HCT116 (cell line): ENCODE measurements around the gene LAMTOR5. TPM values are rescaled to one million over a fixed set of nuclear protein-coding genes. Genes with fewer than 3 reads are reported as not detected.

Experiments used
- ATAC-seq: fragments of 200-7000 bp; cut with Tn5 transposase; 2 replicates; pipeline ENCODE4 v1.9.1; 2020; ENCODE audit warnings: mild to moderate bottlenecking, moderate library complexity
- BruUV-seq: library from RNA; stranded (reverse); fragments of 400-500 nt; replicated peaks from 2 replicates; lab custom pipeline; 2021; lab: Mats Ljungman, UMichigan
- CTCF ChIA-PET: fragments of 300-600 bp; sonication (Branson Sonifier 250); formaldehyde crosslinking; loops from one replicate; lab custom pipeline; 2021; ENCODE audit warnings: antibody characterized with exemption; lab: Charles Lee
- POLR2A ChIA-PET: fragments of 300-600, 350-600 bp; sonication (Branson Sonifier 250); formaldehyde crosslinking; loops from one replicate; lab custom pipeline; 2021; ENCODE audit warnings: antibody characterized with exemption; lab: Charles Lee
- RAD21 ChIA-PET, 2 experiments: fragments of 300-600 bp; sonication (Branson Sonifier 250); formaldehyde crosslinking; loops; one replicate each; lab custom pipeline; 2023; ENCODE audit warnings: low total read pairs in 2 of 2; ENCODE audit not compliant: uncharacterized antibody in 2 of 2, unreplicated experiment in 2 of 2, low non-redundant PET in 1 of 2; lab: Charles Lee
- DNase-seq: peaks from one replicate; pipeline ENCODE4 v3.0.0-alpha.2; 2010; ENCODE audit warnings: low read depth, low spot score
- H2AFZ ChIP-seq: fragments of 200-600 bp; shearing (Covaris generic), sonication (generic); 2 replicates; pipeline ENCODE4 v1.6.1; 2017; ENCODE audit warnings: low read depth, mixed run types, mixed read lengths, antibody characterized with exemption, low read length; ENCODE audit not compliant: poor library complexity, severe bottlenecking
- H3K27ac ChIP-seq: 2 replicates; pipeline ENCODE4 v1.5.1; 2012; ENCODE audit warnings: low read depth, low read length
- H3K27me3 ChIP-seq: fragments of 200-600 bp; sonication (generic); 2 replicates; pipeline ENCODE4 v1.6.1; 2016; ENCODE audit warnings: mixed run types, low read length, mixed read lengths; ENCODE audit not compliant: insufficient read depth
- H3K36me3 ChIP-seq, 2 experiments: fragments of 200-500 bp in 1 of 2; fragments of 200-600 bp in 1 of 2; sonication (Bioruptor generic) in 1 of 2; sonication (generic) in 1 of 2; 2 replicates each; pipeline versions ENCODE4 v1.5.1 to v1.6.1; 2014 to 2016; ENCODE audit warnings: low read length in 2 of 2, inconsistent platforms in 1 of 2, mixed read lengths in 1 of 2, mixed run types in 1 of 2; ENCODE audit not compliant: insufficient read depth in 2 of 2, control insufficient read depth in 1 of 2
- H3K4me1 ChIP-seq, 2 experiments: fragments of 200-600 bp in 1 of 2; sonication (generic) in 1 of 2; 2 replicates each; pipeline versions ENCODE4 v1.5.1 to v1.6.1; 2012 to 2017; ENCODE audit warnings: low read length in 2 of 2, inconsistent platforms in 1 of 2, mild to moderate bottlenecking in 1 of 2, mixed read lengths in 1 of 2, mixed run types in 1 of 2, moderate library complexity in 1 of 2; ENCODE audit not compliant: insufficient read depth in 2 of 2, control insufficient read depth in 1 of 2
- H3K4me2 ChIP-seq: fragments of 200-600 bp; sonication (generic); 2 replicates; pipeline ENCODE4 v1.6.1; 2017; ENCODE audit warnings: mixed run types, low read length, mixed read lengths
- H3K4me3 ChIP-seq, 2 experiments: fragments of 200-600 bp in 1 of 2; sonication (generic) in 1 of 2; replicated peaks in 1 of 2; 2 replicates each; pipeline ENCODE4 v1.5.1; 2011 to 2016; ENCODE audit warnings: low read length in 2 of 2, control low read depth in 1 of 2, low read depth in 1 of 2, mild to moderate bottlenecking in 1 of 2, mixed read lengths in 1 of 2, mixed run types in 1 of 2
- H3K79me2 ChIP-seq: fragments of 200-600 bp; sonication (generic); 2 replicates; pipeline ENCODE4 v1.6.1; 2017; ENCODE audit warnings: mild to moderate bottlenecking, mixed run types, low read length, moderate library complexity, mixed read lengths; ENCODE audit not compliant: insufficient read depth
- H3K9ac ChIP-seq: fragments of 200-600 bp; sonication (generic); 2 replicates; pipeline ENCODE4 v1.6.1; 2016; ENCODE audit warnings: low read length, mixed read lengths
- H3K9me2 ChIP-seq: fragments of 200-600 bp; sonication (generic), shearing (Covaris generic); 2 replicates; pipeline ENCODE4 v1.6.1; 2017; ENCODE audit warnings: mixed run types, mild to moderate bottlenecking, moderate library complexity; ENCODE audit not compliant: insufficient read depth
- H3K9me3 ChIP-seq, 2 experiments: fragments of 200-500 bp in 1 of 2; fragments of 200-600 bp in 1 of 2; sonication (Bioruptor generic) in 1 of 2; sonication (generic) in 1 of 2; 2 replicates each; pipeline ENCODE4 v1.6.1; 2014 to 2017; ENCODE audit warnings: low read length in 2 of 2, mixed read lengths in 2 of 2, inconsistent platforms in 1 of 2, low read depth in 1 of 2, mild to moderate bottlenecking in 1 of 2, mixed run types in 1 of 2, moderate library complexity in 1 of 2; ENCODE audit not compliant: control insufficient read depth in 1 of 2, insufficient read depth in 1 of 2
- H4K20me1 ChIP-seq: fragments of 200-600 bp; sonication (generic), shearing (Covaris generic); 2 replicates; pipeline ENCODE4 v1.6.1; 2017; ENCODE audit warnings: mixed run types, mild to moderate bottlenecking, moderate library complexity; ENCODE audit not compliant: insufficient read depth
- ATF3 ChIP-seq: IDR thresholded peaks from 2 replicates; pipeline ENCODE4 v1.6.1; 2012
- CTCF ChIP-seq, 3 experiments: fragments of 200-600 bp in 1 of 3; sonication (generic) in 1 of 3; IDR thresholded peaks in 2 of 3; conservative IDR thresholded peaks in 1 of 3; 2 replicates each; pipeline ENCODE4 v1.5.1; 2012 to 2017; ENCODE audit warnings: low read depth in 2 of 3, low read length in 2 of 3, antibody characterized with exemption in 1 of 3, borderline replicate concordance in 1 of 3, control low read depth in 1 of 3, mild to moderate bottlenecking in 1 of 3, mixed read lengths in 1 of 3, mixed run types in 1 of 3, moderate library complexity in 1 of 3; ENCODE audit not compliant: insufficient read depth in 1 of 3
- EGR1 ChIP-seq: IDR thresholded peaks from 2 replicates; pipeline ENCODE4 v1.6.1; 2012; ENCODE audit warnings: low read depth
- ELF1 ChIP-seq: IDR thresholded peaks from 2 replicates; pipeline ENCODE4 v1.6.1; 2012; ENCODE audit warnings: low read depth, borderline replicate concordance
- FOSL1 ChIP-seq: IDR thresholded peaks from 2 replicates; pipeline ENCODE4 v1.6.1; 2012; ENCODE audit warnings: low read depth
- POLR2A ChIP-seq: IDR thresholded peaks from 2 replicates; pipeline ENCODE4 v1.7.0; 2011; ENCODE audit warnings: borderline replicate concordance; ENCODE audit not compliant: insufficient read depth, insufficient read length; ENCODE audit errors: extremely low read depth
- SIN3A ChIP-seq: IDR thresholded peaks from 2 replicates; pipeline ENCODE4 v1.6.1; 2012; ENCODE audit warnings: low read depth
- SRF ChIP-seq: IDR thresholded peaks from 2 replicates; pipeline ENCODE4 v1.6.1; 2012; ENCODE audit warnings: low read depth
- TCF7L2 ChIP-seq: IDR thresholded peaks from 2 replicates; pipeline ENCODE4 v1.7.0; 2011; ENCODE audit warnings: borderline replicate concordance, inconsistent platforms; ENCODE audit not compliant: insufficient read depth, insufficient read length; ENCODE audit errors: extremely low read depth
- ZBTB33 ChIP-seq: IDR thresholded peaks from 2 replicates; pipeline ENCODE4 v1.6.1; 2011; ENCODE audit warnings: mild to moderate bottlenecking, low read length, moderate library complexity; ENCODE audit not compliant: insufficient replicate concordance; ENCODE audit errors: extremely low read depth
- ZNF274 ChIP-seq: fragments of 200-500 bp; sonication (Bioruptor generic); IDR thresholded peaks from 2 replicates; pipeline ENCODE4 v1.6.1; 2014; ENCODE audit warnings: mild to moderate bottlenecking, low read depth, low read length, inconsistent platforms
- intact Hi-C: fragments of 100-400 bp; cut with micrococcal nuclease; formaldehyde crosslinking; loops from 2 replicates; pipeline ENCODE4 v1.10.0; 2022
- total RNA-seq: library from RNA; stranded (reverse); gene quantifications from one replicate; pipeline ENCODE4 v1.2.1, GENCODE V29; 2021; ENCODE audit not compliant: unreplicated experiment
- TF ChIP-seq, protein P1 (sequence below): IDR thresholded peaks from 2 replicates; pipeline ENCODE4 v1.6.1; 2012

LAMTOR5 gene
- total RNA-seq, 1 experiment from 2014 or later: 137 TPM

DNA sequence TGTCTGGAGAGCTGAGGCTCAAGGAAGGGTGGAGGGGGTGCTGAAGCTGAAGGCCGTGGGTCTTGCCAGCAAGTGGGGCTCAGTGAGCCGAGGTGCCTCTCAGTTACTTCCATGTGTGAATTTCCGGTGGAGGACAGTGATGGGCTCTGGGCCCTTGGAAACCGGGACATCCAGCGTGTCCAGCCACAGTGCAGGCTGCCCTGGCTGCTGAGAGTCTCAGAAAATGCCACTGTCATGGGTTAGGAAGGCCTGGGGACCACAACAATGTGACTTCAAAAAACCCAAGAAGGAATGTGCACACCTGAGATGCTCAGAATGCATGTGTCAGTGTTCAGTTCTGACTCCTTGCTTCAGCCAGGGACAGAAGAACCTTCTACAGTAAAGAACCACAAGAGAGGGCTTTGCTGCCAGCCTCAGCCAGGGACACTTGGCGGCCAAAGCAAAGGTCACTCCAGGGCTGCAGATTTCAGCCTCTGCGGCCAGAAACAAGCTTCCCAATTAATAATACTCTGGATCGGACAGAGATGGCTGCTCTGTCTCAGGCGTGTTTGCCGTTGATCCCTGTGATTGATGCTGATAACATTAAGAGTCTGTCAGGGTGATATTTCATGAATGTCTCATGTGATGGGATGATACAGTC, 12.6 kb upstream of the LAMTOR5 start:
- ChIA-PET RAD21 (no interaction called here), POLR2A (no interaction called here), CTCF (no interaction called here)
- TF ChIP-seq, protein P1, sequence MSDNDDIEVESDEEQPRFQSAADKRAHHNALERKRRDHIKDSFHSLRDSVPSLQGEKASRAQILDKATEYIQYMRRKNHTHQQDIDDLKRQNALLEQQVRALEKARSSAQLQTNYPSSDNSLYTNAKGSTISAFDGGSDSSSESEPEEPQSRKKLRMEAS: no peak
- TF ChIP-seq SRF: no peak
- H2AFZ ChIP-seq: no peak overlapping the region
- H3K4me2 ChIP-seq: no peak overlapping the region
- peaks cover 0 to 7% of the 10 kb centered on the region in 2 experiments; a peak in 1 of 4 replicates for H3K4me1 ChIP-seq
- H3K27ac ChIP-seq: no peak overlapping the region
- no peaks in the 10 kb centered on the region for H3K79me2 ChIP-seq
- H3K9me3 ChIP-seq: no peaks in the 10 kb centered on the region
- H3K9ac ChIP-seq: no peak overlapping the region
- intact Hi-C loops: no loop called here
- H3K27me3 ChIP-seq: no peaks in the 10 kb centered on the region
- no peak for ATAC-seq
- H4K20me1 ChIP-seq: no peaks in the 10 kb centered on the region
- H3K9me2 ChIP-seq: no peaks in the 10 kb centered on the region
- H3K4me3 ChIP-seq: no peak overlapping the region
- no peaks in the 10 kb centered on the region for H3K36me3 ChIP-seq
- DNase-seq: no peak
- BruUV-seq: no TSS peak

DNA sequence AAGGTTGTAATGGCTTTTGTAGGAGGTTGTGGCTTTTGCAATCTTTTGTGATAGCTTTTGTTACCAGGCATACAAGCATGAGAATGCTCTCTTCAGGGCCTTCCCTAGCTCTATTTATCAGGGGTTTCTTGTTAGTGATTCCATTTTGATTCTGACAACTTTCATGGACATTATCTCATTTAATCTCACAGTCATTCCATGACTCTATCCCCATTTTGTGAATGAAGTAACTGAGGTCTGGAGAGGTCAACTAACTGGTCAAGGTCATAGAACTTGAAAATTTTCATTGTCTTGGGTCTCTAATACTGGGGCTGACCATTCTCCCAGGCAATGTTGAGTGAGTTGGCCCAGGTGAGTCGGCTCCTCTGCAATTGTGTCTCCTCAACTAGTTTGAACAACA, 11.2 kb upstream of the LAMTOR5 start:
- H3K27ac ChIP-seq: no peak overlapping the region
- DNase-seq: no peak
- H3K9ac ChIP-seq: no peak overlapping the region
- no peaks in the 10 kb centered on the region for H3K79me2 ChIP-seq
- RAD21 ChIA-PET: no interaction called here
- H3K36me3 ChIP-seq: no peaks in the 10 kb centered on the region
- H3K4me2 ChIP-seq: no peak overlapping the region
- peaks cover 0 to 7% of the 10 kb centered on the region in 2 experiments; a peak in 1 of 4 replicates for H3K4me1 ChIP-seq
- H3K9me3 ChIP-seq: no peaks in the 10 kb centered on the region
- H3K27me3 ChIP-seq: no peaks in the 10 kb centered on the region
- no peak for ATAC-seq
- no peak for TF ChIP-seq CTCF (IDR thresholded peaks at IDR 0.05 in 2 of 3, conservative IDR thresholded peaks at IDR 0.05 in 1 of 3; ENCODE audit: borderline replicate concordance in 1 of 3, insufficient read depth in 1 of 3, low read depth in 2 of 3, low read length in 2 of 3)
- no peak for TF ChIP-seq ATF3
- no peak for TF ChIP-seq POLR2A
- no peak for TF ChIP-seq ELF1
- no peak for TF ChIP-seq ZNF274
- TF ChIP-seq SIN3A: no peak
- TF ChIP-seq FOSL1: no peak
- TF ChIP-seq EGR1: no peak
- no peak for TF ChIP-seq TCF7L2
- no peak for TF ChIP-seq ZBTB33
- intact Hi-C loops: no loop called here
- CTCF ChIA-PET: no interaction called here
- no peak overlapping the region for H2AFZ ChIP-seq
- no peaks in the 10 kb centered on the region for H4K20me1 ChIP-seq
- POLR2A ChIA-PET: no interaction called here
- H3K4me3 ChIP-seq: no peak overlapping the region
- H3K9me2 ChIP-seq: no peaks in the 10 kb centered on the region
- BruUV-seq: no TSS peak
